Thyroid gland (tissue), 4 donors: Measurements from ENCODE around the gene ABHD1.
A peak's percentile ranks its signal among the peaks of the same experiment; 100 is the strongest.

Experiments
- POLR2A ChIP-seq, 2 donors: fragments of 450-650 bp; IDR thresholded peaks; one replicate each; pipeline ENCODE4 v1.6.1; 2017; ENCODE audit warnings: antibody characterized with exemption in 2 of 2, mild to moderate bottlenecking in 2 of 2, moderate library complexity in 1 of 2
- TF ChIP-seq, protein P1 (sequence below), 6 experiments: fragments of 200-600 bp in 3 of 6; fragments of 450-650 bp in 3 of 6; sonication (generic) in 3 of 6; IDR thresholded peaks; one replicate each; pipeline ENCODE4 v1.5.1; 2016 to 2019; ENCODE audit warnings: antibody characterized with exemption in 6 of 6, mild to moderate bottlenecking in 2 of 6, inconsistent platforms in 1 of 6, moderate library complexity in 1 of 6

DNA sequence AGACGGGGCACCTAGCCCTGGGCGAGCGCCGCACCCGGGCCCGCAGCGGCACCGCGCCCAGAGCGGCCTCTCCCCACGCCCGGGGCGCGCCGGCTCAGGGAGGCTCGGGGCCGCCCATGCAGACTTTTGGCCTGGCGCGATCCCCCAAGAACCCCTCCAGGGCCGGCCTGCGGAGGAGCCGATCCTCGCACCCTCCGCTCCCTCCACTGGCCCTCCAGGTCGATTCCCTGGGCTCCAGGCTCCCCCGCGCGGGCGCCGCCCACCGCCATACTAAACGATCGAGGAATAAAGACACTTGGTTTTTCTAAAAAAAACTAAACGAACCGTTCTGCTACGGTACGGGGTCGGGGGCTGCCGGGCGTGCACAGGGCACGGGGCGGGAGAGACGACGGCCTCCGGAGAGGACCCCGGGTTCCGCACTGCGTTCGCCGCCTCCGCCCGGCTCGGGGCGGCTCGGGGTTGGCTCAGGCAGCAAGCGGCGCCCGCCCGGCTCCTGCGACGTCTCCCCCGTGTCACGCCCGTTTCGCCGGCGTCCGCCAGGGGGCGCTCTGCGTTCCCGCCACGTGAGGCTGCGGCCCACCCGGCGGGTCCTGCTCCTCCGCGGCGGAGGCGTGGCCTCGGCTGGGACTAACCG lies 37.4 kb upstream of the ABHD1 start:
- TF ChIP-seq, protein P1, sequence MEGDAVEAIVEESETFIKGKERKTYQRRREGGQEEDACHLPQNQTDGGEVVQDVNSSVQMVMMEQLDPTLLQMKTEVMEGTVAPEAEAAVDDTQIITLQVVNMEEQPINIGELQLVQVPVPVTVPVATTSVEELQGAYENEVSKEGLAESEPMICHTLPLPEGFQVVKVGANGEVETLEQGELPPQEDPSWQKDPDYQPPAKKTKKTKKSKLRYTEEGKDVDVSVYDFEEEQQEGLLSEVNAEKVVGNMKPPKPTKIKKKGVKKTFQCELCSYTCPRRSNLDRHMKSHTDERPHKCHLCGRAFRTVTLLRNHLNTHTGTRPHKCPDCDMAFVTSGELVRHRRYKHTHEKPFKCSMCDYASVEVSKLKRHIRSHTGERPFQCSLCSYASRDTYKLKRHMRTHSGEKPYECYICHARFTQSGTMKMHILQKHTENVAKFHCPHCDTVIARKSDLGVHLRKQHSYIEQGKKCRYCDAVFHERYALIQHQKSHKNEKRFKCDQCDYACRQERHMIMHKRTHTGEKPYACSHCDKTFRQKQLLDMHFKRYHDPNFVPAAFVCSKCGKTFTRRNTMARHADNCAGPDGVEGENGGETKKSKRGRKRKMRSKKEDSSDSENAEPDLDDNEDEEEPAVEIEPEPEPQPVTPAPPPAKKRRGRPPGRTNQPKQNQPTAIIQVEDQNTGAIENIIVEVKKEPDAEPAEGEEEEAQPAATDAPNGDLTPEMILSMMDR (IDR thresholded peaks at IDR 0.05) = peak; percentile 39 to 99 (median 96)
- peak in 1 of 2 donors; percentile 62 for TF ChIP-seq POLR2A (IDR thresholded peaks at IDR 0.05)
